ENCODE data around the gene CYP26C1.
A peak's percentile ranks its signal among the peaks of the same experiment; 100 is the strongest.

DNA sequence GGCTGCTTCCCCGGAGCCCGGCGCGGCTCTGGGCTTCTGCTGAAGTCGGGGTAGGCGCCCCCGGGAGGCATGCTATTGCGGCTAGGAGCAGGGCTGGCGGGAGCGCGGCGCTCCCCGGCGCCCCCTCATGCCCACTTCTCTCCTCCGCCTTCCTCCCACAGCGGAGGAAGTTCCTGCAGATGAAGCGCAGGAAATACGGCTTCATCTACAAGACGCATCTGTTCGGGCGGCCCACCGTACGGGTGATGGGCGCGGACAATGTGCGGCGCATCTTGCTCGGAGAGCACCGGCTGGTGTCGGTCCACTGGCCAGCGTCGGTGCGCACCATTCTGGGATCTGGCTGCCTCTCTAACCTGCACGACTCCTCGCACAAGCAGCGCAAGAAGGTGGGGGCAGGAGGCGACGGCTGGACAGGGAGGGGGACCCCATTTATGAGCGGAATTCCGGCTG, 13.6 kb downstream of the CYP26C1 start:
- no peak for TF ChIP-seq MAFK (IDR thresholded peaks at IDR 0.05; ENCODE audit: low read depth, low read length)
- TF ChIP-seq, protein P1, sequence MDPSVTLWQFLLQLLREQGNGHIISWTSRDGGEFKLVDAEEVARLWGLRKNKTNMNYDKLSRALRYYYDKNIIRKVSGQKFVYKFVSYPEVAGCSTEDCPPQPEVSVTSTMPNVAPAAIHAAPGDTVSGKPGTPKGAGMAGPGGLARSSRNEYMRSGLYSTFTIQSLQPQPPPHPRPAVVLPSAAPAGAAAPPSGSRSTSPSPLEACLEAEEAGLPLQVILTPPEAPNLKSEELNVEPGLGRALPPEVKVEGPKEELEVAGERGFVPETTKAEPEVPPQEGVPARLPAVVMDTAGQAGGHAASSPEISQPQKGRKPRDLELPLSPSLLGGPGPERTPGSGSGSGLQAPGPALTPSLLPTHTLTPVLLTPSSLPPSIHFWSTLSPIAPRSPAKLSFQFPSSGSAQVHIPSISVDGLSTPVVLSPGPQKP (IDR thresholded peaks at IDR 0.05; ENCODE audit: borderline replicate concordance, low read depth, low read length): no peak
- TF ChIP-seq, protein P2, sequence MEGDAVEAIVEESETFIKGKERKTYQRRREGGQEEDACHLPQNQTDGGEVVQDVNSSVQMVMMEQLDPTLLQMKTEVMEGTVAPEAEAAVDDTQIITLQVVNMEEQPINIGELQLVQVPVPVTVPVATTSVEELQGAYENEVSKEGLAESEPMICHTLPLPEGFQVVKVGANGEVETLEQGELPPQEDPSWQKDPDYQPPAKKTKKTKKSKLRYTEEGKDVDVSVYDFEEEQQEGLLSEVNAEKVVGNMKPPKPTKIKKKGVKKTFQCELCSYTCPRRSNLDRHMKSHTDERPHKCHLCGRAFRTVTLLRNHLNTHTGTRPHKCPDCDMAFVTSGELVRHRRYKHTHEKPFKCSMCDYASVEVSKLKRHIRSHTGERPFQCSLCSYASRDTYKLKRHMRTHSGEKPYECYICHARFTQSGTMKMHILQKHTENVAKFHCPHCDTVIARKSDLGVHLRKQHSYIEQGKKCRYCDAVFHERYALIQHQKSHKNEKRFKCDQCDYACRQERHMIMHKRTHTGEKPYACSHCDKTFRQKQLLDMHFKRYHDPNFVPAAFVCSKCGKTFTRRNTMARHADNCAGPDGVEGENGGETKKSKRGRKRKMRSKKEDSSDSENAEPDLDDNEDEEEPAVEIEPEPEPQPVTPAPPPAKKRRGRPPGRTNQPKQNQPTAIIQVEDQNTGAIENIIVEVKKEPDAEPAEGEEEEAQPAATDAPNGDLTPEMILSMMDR (conservative IDR thresholded peaks at IDR 0.05; ENCODE audit: low read depth, low read length): 0 out of 2 replicates have a peak, but pooled peaks have one; percentile 12
- no peak for TF ChIP-seq CHD1 (IDR thresholded peaks at IDR 0.05; ENCODE audit: low read depth, low read length)
- TF ChIP-seq, protein P3, sequence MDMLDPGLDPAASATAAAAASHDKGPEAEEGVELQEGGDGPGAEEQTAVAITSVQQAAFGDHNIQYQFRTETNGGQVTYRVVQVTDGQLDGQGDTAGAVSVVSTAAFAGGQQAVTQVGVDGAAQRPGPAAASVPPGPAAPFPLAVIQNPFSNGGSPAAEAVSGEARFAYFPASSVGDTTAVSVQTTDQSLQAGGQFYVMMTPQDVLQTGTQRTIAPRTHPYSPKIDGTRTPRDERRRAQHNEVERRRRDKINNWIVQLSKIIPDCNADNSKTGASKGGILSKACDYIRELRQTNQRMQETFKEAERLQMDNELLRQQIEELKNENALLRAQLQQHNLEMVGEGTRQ (IDR thresholded peaks at IDR 0.05; ENCODE audit: low read depth, low read length): no peak
- no peak for TF ChIP-seq RAD21 (IDR thresholded peaks at IDR 0.05; ENCODE audit: low read length)
- no peak for TF ChIP-seq POLR2A (IDR thresholded peaks at IDR 0.05; ENCODE audit: low read depth, low read length)
- TF ChIP-seq SMC3 (IDR thresholded peaks at IDR 0.05; ENCODE audit: low read depth, low read length): no peak
- TF ChIP-seq MXI1 (IDR thresholded peaks at IDR 0.05; ENCODE audit: borderline replicate concordance, low read depth, low read length): no peak
- TF ChIP-seq RCOR1 (IDR thresholded peaks at IDR 0.05; ENCODE audit: insufficient replicate concordance, low read length): no peak
- no peak for TF ChIP-seq RFX5 (IDR thresholded peaks at IDR 0.05; ENCODE audit: low read depth, low read length)
- no peak for TF ChIP-seq FOS (IDR thresholded peaks at IDR 0.05; ENCODE audit: low read depth, low read length)
- no peak for TF ChIP-seq MAZ (IDR thresholded peaks at IDR 0.05; ENCODE audit: borderline replicate concordance, low read depth, low read length)
- TF ChIP-seq BHLHE40 (IDR thresholded peaks at IDR 0.05; ENCODE audit: low read depth, low read length): no peak
